Stimulated activated CD4-positive, alpha-beta T cell treated with anti-CD3 and anti-CD28 coated beads, Interleukin-15, amount 100 ng/mL, for 24 hours (primary cell): ENCODE results near the gene RPL27A.
A peak's percentile ranks its signal among the peaks of the same experiment; 100 is the strongest.

Experiments
- DNase-seq: peaks from one replicate; pipeline ENCODE4 v3.0.0-alpha.2; 2020

The RPL27A gene

GRCh38 chr11:8676458-8676857, 6.1 kb upstream of the RPL27A start:
- DNase-seq: no peak

GRCh38 chr11:8679006-8679405, 3.6 kb upstream of the RPL27A start:
- no peak for DNase-seq

- DNase-seq: no peak
Observed at GRCh38 chr11:8681837-8682302, 722 bp upstream of the RPL27A start.

DNA sequence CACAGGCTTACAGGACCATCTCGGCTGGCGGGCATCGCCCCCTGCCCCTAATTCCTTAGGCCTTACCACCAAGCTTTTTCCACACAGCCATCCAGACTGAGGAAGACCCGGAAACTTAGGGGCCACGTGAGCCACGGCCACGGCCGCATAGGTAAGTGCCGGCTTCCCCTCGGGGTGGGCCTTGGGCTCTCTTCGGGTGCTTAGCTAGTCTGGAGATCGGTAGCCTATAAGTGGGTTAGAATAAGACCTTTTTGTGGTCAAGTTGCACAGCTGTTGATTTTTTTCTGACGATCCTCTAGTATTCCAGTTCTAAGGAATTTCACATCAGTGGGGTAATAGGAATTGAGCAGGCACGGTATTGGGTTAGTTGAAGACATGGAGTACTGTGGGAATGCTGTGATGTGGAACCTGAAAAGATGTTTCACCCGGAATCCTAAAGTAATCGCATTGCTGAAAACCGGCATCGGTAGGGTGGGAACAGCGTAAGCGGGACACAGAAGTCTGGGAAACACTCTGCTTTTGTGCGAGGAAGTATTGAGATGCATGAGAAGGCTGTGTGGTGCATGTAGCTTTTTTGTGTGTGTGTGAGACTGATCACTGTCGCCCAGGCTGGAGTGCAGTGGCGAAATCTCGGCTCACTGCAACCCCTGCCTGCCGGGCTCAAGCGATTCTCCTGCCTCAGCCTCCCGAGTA, 669 bp downstream of the RPL27A start:
- peak; percentile 53 for DNase-seq

GRCh38 chr11:8684600-8685290, 2.2 kb downstream of the RPL27A start:
- no peak for DNase-seq

- no peak for DNase-seq
Observed at GRCh38 chr11:8685306-8685705, 2.7 kb downstream of the RPL27A start.

GRCh38 chr11:8685820-8686219, 3.2 kb downstream of the RPL27A start:
- no peak for DNase-seq

- DNase-seq: no peak
Observed at GRCh38 chr11:8686325-8686724, 3.7 kb downstream of the RPL27A start.

GRCh38 chr11:8688414-8689362, 6.1 kb downstream of the RPL27A start:
- DNase-seq: peak; percentile 92

DNA sequence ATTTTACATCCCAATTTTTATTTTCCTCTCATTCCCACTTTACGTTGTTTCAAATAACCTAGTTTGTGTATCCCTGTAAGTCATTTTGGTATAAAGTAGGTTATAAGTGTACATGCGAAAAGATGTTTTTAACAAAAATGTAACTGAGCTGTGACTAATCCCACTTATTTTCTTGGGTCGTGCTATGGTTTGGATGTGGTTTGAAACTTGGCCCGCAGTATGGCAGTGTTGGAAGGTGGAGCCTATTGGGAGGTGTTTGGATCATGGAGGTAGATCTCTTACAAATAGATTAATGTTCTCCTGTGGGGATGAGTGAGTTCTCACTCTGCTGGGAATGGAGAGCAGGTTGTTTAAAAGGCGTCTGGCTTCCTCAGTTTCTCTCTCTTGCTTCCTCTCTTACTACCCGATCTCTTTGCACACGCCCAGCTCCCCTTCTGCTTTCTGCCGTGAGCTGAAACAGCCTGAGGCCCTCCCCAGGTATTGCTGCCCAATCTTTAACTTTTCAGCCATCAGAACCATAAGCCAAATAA, 7.2 kb downstream of the RPL27A start:
- no peak for DNase-seq

DNA sequence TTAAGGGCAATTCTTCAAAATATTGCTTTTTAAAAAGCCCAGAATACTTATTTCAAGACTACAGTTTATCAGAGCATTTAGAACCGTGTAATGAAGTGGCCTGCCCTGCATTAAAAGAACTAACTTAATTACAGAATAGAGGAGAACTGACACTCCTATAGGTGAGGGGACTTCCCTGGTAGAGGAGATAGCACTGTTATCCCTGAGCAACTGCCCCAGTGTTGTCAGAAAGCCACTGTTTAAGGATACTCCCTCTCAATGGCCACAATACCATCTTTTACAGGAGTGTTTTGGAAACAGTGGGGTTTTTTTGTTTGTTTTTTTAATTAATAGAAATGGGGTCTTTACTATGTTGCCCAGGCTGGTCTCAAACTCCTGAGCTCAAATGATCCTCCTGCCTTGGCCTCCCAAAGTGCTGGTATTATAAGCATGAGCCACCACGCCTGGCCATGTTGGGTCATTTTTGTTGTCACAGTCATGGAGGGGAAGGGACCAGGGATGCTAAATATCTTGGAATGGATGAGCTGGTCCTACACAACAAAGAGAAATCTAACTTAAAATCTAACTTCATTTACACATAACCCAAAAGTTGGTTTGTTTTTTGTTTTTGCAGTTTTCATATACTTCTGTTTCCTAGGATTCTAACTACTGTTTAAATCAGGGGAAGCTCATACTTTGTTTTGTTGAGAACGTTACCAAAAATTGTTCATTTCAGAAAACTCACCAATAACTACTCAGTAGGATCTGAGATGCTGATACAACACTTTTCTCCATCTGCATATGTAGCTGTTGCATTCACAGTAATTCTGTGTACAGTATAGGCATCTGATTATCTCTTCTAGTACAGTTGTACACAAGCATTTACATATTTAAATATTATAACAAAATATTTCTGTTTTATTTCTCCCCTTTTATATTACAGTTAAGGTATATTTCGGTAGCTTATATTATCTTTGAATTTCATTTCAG, 8.1 kb downstream of the RPL27A start:
- no peak for DNase-seq

- no peak for DNase-seq
Observed at GRCh38 chr11:8691601-8692000, 9.0 kb downstream of the RPL27A start.

GRCh38 chr11:8692417-8692816, 9.8 kb downstream of the RPL27A start:
- DNase-seq: no peak

DNA sequence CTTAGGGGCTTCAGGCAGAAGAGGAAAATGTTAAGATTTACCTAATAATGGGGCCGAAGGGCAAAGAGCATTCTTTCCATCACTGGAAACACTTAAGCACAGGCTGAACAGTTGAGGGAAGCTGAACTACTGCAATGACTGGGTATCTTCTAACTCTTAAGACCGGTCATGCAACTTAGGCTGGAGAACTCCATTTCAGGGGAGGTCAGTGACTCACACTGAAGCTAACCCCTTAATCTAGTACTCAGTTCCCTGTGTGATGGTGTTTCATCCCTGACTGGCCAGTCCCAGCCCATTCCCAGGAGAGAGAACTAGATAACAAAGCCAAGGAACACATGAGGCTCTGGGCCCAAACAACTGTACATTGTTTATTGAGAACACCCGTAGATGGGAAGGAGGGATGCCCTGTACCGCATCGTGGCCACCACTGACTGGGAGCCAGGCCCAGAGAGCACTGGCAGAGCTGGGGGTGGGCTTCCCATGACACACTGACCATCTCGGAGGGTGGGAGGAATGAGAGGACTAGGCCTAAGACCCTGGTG, 10.5 kb downstream of the RPL27A start:
- DNase-seq: no peak

- DNase-seq: no peak
Observed at GRCh38 chr11:8693555-8693954, 11.0 kb downstream of the RPL27A start.

DNA sequence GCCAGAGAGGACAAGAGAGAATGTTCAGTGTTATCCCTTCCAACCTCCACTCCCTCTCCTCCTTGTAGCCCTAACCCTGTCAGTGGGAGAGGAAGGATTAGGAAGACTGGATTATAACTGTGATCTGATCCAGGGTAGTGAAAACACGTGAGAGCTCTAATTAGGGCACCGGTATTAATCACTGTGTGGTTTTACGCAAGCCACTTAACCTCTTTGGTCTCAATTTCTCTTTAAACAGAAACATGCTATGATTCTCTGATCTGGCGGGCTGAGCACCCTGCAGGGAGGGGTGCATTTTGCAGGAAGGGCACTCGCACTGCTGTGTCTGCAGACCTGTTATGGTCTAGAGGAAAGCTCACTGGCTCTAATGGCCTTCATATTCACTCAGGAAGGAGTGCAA, 11.5 kb downstream of the RPL27A start:
- no peak for DNase-seq

DNA sequence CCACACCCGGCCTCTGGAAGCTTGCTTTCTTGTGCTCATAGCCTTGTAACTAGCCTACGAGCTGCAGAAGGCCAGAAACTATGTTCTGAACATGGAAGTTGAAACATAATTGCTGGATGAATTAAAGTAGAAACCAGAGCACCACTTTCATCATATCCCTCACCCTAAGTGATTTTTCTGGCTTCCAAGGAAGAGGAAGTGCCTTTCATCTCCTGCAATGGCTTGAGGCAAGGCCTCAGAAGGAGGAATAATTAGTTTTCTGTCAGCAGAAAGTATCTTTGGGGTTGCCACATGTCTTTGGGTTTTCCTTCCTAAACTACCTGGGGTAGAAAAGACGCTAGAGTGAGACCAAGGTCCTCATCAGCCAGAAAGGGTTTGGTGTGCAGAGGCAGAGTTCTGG, 14.5 kb downstream of the RPL27A start:
- DNase-seq: no peak

DNA sequence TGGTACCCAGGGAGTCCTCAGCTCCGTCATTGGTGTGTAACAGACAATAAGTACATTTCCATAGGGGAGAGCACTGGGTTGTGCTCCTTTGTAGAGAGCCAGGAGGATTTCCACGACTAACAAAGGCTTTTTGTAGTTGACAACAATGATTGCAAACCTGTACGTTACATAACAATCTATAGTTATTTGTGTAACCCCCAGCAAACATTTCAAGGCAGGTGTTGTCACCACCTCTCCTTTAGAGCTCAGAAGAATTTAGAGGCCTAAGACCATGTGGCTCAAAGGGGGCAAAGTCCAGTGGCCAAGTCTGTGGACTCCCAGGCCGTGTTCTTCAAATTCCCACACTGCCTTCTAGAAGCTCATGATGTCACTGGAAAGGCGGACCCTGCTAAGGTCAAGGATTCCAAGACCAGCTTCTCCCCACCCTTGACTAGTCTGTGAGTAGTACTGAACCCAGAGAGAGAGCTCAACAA, 15.8 kb downstream of the RPL27A start:
- no peak for DNase-seq

- no peak for DNase-seq
Observed at GRCh38 chr11:8698917-8699441, 16.4 kb downstream of the RPL27A start.

- no peak for DNase-seq
Observed at GRCh38 chr11:8699903-8700302, 17.3 kb downstream of the RPL27A start.

DNA sequence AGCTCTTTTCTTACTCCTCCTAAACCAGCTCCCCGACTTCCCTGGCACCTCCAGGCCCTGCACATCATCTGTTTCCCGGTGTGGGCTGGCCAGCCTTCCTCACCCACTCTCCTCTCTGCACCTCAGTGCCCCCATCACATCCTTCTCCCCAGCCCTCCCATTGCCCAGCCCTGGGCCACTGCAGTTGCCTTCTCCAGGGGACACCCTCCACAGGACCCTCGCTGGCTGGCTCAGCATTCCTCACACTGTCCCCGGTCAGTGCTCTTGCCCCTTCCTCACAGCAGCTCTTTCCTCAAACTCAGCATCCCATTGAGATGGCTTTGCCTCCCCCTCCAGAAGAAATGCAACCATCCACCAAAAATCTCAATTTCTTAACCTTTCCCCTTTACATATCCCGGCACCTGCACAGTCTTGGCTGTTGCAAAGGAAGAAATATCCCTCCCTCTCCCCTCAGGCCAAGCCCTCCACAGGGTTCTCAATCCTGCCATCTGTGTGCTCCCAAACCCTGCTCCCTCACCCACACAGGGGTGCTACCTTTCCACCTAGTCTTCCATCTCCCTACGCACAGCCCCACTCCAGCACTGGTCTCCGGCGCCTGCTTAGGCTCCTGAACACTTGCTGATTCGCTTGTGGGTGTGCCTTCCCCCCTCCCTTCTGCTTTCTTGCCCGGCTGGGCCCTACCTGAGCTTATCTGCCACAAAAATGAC, 19.5 kb downstream of the RPL27A start:
- DNase-seq: no peak
